Spleen (tissue), 7 donors: ENCODE results near the gene SP100.

Experiments
- POLR2A ChIP-seq, 3 donors: fragments of 450-650 bp; IDR thresholded peaks; one replicate each; pipeline ENCODE4 v1.5.1; 2017; ENCODE audit warnings: antibody characterized with exemption in 3 of 3, mild to moderate bottlenecking in 1 of 3
- POLR2AphosphoS5 ChIP-seq, 3 donors: sonication (generic); formaldehyde crosslinking; IDR thresholded peaks; one replicate each; pipeline ENCODE4 v1.5.1; 2017; ENCODE audit warnings: antibody characterized with exemption in 3 of 3
- TF ChIP-seq, protein P1 (sequence below), 11 experiments: fragments of 200-600 bp in 7 of 11; fragments of 450-650 bp in 4 of 11; sonication (generic) in 4 of 11; IDR thresholded peaks in 8 of 11; conservative IDR thresholded peaks in 3 of 11; 1 replicate in 7 of 11; 2 replicates in 4 of 11; pipeline versions ENCODE4 v1.4.0 to v1.8.0; 2016 to 2021; ENCODE audit warnings: antibody characterized with exemption in 11 of 11, inconsistent platforms in 4 of 11, mild to moderate bottlenecking in 1 of 11
- donor health status: DM: no; HTN: no; CAD: no; lungs with moderate emphysema.
- donor health status: DM: no; HTN: no; CAD: no.
- donor health status: DM: no; HTN: no; CAD: no.

DNA sequence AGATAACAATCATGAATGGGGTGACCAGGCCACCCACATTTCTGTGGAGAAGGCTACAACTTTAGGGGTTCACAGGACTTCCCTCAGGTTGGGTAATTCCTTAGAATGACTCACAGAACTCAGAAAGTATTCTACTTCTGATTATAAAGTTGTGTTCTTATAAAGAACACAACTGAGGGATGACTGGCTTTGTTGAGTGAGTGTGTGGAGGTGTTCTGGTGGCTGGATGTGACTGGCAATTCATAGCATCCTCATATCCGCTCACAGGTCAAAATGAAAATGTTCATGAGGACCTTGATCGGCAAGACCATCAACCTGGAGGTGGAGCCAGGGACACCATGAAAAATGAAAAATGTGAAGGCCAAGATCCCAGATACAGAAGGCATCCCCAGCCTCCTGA is 153.3 kb downstream of the SP100 start:
- TF ChIP-seq, protein P1, sequence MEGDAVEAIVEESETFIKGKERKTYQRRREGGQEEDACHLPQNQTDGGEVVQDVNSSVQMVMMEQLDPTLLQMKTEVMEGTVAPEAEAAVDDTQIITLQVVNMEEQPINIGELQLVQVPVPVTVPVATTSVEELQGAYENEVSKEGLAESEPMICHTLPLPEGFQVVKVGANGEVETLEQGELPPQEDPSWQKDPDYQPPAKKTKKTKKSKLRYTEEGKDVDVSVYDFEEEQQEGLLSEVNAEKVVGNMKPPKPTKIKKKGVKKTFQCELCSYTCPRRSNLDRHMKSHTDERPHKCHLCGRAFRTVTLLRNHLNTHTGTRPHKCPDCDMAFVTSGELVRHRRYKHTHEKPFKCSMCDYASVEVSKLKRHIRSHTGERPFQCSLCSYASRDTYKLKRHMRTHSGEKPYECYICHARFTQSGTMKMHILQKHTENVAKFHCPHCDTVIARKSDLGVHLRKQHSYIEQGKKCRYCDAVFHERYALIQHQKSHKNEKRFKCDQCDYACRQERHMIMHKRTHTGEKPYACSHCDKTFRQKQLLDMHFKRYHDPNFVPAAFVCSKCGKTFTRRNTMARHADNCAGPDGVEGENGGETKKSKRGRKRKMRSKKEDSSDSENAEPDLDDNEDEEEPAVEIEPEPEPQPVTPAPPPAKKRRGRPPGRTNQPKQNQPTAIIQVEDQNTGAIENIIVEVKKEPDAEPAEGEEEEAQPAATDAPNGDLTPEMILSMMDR (IDR thresholded peaks at IDR 0.05 in 8 of 11, conservative IDR thresholded peaks at IDR 0.05 in 3 of 11): no peak
- no peak for TF ChIP-seq POLR2A (IDR thresholded peaks at IDR 0.05)
- TF ChIP-seq POLR2AphosphoS5 (IDR thresholded peaks at IDR 0.05): no peak
